Right renal cortex interstitium (tissue), 3 donors: Measurements from ENCODE around the gene ADCK1. TPM values are rescaled to one million over a fixed set of nuclear protein-coding genes. Genes with fewer than 3 reads are reported as not detected.
A peak's percentile ranks its signal among the peaks of the same experiment; 100 is the strongest.
"Not testable (repeated sequence)": the region's sequence is repeated elsewhere in the genome, so short reads cannot be mapped to it uniquely, and the experiment has no call there.

ENCODE experiments used
- DNase-seq, 3 donors: peaks; one replicate each; pipeline ENCODE4 v3.0.0-alpha.2; 2013; ENCODE audit warnings: low read depth in 3 of 3, low spot score in 2 of 3
- polyA plus RNA-seq, 3 donors: library from polyadenylated mRNA; unstranded; fragments of 120-200 nt; gene quantifications; one replicate each; pipeline ENCODE4 v1.2.1, GENCODE V29; 2013; ENCODE audit not compliant: insufficient read length in 3 of 3

The ADCK1 gene
- polyA plus RNA-seq, 3 donors = 8.6 to 11.3 (median 9.3) TPM

- DNase-seq = no peak
Measured at GRCh38 chr14:77892381-77892871, 92.5 kb downstream of the ADCK1 start.

DNA sequence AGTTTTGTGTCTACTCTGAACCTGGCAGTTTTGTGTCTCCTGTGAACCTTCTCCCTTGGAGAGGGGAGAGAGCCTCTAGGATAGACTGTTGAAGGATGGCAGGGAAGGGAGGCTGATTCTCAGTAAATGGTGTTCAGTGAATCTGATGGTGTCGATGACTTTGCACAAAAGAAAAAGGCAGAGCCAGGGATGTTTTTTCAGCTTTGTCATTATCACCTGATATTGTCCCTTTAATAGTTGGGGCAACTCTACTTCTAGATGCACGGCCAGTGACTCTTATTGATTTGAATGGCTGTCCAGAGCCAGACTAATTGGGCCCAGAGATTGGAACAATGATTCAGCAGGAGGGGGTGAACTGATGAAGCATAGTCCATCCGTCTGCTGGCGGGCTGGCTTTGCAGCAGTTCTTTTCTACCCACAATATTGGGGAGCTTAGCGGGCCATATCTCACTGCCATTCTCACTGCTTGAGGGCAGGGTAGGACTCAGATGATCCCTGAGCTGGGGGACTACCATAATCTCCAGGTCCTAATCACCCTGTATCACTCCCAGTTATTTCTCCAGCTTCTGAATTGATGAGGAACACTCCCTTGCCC lies 93.1 kb downstream of the ADCK1 start:
- no peak for DNase-seq

GRCh38 chr14:77897374-77897773 lies 97.5 kb downstream of the ADCK1 start:
- DNase-seq = no peak

DNA sequence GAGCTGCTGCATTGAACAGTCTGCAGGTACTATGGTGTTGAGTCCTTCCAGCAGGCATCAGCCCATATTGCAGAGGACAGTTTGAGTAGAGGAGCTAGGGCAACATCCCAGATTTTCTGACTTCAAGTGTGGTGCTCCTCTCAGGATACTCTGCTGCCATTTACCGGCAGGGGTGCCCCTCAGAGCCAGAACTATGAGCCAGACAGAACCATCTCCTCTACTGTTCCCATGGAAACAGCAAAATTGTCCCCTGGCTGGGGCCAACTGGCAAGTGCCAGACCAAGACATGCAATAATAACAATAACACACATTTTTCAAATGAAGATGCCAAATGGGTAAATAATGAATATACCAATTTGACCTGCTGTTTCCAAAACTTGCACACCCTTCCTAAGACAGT lies 102.9 kb downstream of the ADCK1 start:
- DNase-seq = no peak

DNA sequence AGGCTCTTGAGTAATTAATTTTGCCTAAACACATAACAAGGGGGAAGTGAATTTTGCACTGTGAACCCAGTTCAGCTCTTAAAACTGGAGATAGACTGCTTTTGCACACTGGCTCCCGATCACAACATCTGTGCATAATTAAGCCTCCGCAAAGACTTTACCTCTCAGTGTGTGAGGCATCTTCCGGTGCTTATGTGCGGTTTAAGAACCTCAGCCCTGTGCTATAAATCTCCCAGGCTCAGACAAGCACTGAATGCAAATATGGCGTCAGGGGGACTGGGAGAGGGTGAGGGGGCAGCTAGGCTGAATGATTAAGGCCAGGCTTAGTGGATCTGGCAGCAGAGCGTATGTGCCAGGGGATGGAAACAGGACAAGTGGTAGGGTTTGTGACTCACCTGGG lies 103.3 kb downstream of the ADCK1 start:
- DNase-seq = no peak

GRCh38 chr14:77903937-77904617 lies 104.2 kb downstream of the ADCK1 start:
- no peak for DNase-seq

GRCh38 chr14:77906446-77906845 lies 106.5 kb downstream of the ADCK1 start:
- DNase-seq = no peak

DNA sequence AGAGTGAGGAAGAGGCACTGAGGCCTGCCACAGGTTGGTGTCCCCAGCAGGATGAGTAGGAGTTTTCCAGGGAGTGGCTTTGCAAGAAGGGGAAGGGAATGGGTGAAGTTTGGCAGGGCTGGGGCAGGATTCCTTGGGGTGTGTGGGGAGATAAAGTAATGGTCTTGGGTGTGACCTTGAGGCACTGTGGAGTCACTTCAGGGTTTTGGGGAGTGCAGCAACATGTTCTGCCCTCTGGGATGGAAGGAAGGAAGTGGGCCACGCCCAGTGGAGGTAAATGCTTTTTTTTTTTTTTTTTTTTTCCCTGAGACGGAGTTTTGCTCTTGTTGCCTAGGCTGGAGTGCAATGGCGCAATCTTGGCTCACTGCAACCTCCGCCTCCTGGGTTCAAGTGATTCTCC lies 108.9 kb downstream of the ADCK1 start:
- no peak for DNase-seq

DNA sequence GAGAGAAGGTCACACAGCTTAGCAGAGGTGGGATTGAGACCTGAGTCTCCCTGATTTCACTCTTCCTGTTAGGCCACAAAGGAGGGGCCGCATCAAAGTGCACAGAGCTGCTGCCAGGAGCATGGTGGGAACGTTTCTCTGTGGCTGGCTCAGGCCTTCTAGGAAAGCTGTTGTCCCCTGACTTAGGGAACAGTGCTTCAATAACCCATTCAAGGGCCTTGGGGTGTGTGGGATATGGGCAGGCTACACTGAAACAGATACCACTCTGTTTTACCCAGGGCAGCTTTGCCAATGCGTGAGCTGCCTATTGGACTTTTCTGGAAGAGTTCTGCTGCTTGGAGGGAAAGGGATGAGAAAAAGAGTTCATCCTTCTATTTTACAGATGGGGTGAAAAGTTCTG lies 110.0 kb downstream of the ADCK1 start:
- no peak for DNase-seq

GRCh38 chr14:77910506-77910905 lies 110.6 kb downstream of the ADCK1 start:
- DNase-seq = no peak

DNA sequence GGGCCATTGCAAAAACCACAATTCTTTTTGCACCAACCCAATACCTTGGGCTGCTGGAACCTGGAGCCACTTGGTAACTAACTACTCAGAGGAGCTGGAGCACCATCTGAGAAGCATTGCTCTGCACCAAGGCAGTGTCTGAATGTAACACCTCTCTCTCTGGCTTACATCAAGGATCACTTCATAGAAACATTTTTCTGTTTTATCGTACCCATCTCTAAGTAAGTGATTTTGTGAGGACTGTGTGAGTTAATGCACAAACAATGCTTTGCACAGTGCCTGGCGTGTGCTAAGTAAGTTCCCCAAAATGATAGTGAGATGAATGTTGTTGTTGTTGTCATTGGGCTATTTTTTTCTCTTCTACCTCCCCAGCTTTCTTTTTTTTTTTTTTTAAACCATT lies 111.4 kb downstream of the ADCK1 start:
- no peak for DNase-seq

DNA sequence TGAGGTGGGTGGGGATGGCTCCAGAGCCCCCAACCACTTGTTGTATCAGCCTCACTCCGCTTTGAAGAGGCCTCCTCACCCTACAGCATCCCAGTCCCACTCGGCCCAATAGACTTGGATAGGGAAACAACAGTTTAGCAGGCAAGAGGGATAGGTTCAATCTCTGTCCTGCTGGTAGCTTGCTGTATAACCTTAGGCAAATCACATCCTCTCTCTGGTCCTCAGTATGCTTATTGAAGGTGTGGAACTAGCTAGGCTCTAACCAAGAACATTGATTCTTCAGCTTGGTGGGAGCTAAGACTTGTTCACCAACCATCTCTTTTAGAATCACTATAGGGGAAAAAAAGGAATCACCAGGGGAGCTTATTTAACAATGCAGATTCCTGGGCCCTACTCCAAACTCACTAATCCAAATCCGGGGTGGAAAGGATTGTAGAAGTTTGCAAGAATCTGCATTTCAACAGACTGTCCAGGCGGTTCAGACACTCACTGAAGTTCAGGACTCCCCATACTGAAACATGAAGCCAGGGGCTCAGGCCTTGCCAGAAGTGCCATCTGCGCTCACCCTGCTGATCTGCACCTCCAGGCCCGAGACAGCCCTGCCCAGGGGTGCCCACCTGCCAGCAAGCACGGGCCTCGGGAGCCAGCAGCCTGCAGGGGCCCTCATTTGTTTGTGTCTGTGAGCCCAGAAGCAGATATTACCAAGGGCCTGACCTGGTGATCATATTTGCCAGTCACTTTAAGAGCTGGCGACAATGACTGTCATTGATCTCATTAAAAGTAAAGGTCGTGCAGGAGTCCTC lies 113.0 kb downstream of the ADCK1 start:
- no peak for DNase-seq

GRCh38 chr14:77914073-77914721 lies 114.3 kb downstream of the ADCK1 start:
- no peak for DNase-seq

GRCh38 chr14:77915390-77915789 lies 115.5 kb downstream of the ADCK1 start:
- not testable (repeated sequence) for DNase-seq

DNA sequence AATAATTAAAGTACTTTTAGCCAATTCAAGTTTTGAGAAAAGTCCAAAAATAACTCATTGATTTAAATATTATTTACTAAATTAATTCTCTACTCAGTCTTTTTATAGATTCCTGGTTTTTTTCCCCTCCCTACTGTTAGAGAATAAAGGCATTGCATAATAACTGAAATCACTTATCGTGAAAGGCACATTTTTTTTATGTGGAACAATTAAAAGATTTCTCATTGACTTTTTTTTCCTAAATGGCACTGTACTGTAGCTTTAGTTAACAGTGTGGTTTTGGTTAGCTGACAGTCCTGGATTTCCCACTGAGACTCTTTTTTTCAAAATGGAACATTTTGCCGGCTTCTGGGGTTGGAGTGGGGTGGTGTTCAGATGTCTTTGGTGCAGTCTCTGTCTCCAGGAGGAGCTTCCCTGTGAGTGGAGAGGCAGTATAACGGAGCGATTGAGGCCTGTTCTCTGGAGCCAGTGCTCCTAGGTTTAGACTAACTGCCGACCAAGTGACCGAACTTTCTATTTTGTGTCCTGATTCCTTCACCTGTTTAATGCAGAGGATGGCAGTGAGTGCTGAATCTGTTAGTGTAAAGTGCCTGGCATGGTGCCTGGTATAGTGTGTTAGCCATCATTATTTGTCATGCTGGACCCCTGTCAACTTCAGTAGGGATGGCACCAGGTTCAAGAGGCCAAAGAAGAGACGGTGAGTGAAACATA lies 117.7 kb downstream of the ADCK1 start:
- DNase-seq = no peak

GRCh38 chr14:77918448-77918847 lies 118.5 kb downstream of the ADCK1 start:
- DNase-seq = no peak

DNA sequence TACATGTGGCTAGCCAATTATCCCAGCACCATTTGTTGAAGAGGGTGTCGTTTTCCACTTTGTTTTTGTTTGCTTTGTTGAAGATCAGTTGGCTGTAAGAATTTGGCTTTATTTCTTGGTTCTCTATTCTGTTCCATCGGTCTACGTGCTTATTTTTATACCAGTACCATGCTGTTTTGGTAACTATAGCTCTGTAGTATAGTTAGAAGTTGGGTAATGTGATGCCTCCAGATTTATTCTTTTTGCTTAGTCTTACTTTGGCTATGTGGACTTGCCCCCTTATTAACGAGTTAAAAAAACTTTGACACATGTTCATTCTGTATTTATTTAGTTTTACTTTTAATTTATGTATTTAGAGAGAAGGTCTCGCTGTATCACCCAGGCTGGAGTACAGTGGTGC lies 120.4 kb downstream of the ADCK1 start:
- DNase-seq = no peak

- DNase-seq = no peak
Measured at GRCh38 chr14:77921818-77922217, 121.9 kb downstream of the ADCK1 start.

GRCh38 chr14:77923131-77923936 lies 123.4 kb downstream of the ADCK1 start:
- DNase-seq = peak in 2 of 3 donors; percentile 20 to 45
